ENCODE results near the gene PPP1R3D.
"Not testable (repeated sequence)": the region's sequence is repeated elsewhere in the genome, so short reads cannot be mapped to it uniquely, and the experiment has no call there.

The PPP1R3D gene

GRCh38 chr20:59912609-59913008 is 27.5 kb downstream of the PPP1R3D start:
- no peak for DNase-seq

GRCh38 chr20:59911041-59911440 is 29.1 kb downstream of the PPP1R3D start:
- DNase-seq = no peak

DNA sequence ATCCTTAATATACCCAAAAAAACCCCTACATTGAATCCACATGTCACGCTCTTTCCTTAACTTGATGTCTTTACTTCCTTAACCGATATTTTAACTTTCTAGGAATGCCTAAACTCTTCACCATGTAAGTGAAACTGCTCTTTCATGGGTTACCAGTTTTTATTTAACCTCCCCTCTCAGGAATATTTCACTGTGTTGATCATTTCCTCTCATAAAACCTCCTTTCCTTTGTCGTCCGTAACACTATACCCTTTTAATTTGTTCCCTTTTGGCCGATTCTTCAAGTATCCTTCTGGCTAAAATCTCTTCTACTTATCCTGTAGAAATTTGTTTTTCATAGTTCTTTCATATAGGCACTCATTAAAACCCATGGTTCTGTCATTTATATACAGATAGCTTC is 31.2 kb downstream of the PPP1R3D start:
- DNase-seq = no peak

- DNase-seq = no peak
These were observed 36.5 kb downstream of the PPP1R3D start for GRCh38 chr20:59903621-59904020.

DNA sequence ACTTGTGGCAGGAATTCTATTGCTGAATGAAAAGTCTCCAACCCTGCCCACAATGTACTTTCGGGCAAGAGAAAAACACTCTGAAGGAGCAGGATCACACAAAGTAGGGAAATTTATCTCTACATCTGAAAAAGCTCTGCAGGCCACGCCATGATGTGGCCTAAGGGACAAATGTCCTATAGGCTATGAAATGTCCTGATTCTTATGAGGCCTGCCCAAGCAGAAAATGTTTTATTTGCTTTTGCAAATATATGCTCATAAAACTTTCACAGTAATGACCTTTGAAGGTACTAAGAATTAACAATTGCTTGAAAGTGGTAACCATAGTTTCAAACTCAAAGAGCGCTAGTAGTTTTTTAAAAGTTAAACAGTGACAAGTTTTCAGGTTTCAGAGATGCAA is 37.6 kb downstream of the PPP1R3D start:
- DNase-seq = peak; percentile 61 to 65

DNA sequence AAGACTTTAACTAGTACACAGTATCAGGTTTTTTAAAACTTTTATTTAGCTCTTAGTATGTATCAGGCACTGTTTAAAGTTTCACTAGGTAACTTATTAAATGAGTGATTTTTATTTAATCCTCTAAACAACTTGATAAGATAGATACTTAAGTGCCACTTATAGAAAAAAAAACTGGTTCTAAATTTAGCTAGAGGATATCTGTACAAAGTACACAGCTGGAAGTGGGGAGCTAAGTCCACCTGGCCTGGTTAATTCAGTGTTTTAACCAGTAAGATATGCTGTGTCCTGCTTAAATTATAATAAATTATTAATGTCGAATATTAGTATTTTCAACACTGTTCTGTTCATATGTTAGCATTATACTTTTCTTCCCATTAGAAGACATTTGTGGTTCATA is 44.2 kb downstream of the PPP1R3D start:
- DNase-seq = no peak

GRCh38 chr20:59891581-59891980 is 48.5 kb downstream of the PPP1R3D start:
- peak; percentile 47 to 61 for DNase-seq

DNA sequence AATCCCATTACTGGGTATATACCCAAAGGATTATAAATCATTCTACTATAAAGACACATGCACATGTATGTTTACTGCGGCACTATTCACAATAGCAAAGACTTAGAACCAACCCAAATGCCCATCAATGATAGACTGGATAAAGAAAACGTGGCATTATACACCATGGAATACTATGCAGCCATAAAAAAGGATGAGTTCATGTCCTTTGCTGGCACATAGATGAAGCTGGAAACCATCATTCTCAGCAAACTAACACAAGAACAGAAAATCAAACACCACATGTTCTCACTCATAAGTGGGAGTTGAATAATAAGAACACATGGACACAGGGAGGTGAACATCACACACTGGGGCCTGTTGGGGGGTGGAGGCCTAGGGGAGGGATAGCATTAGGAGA is 50.1 kb downstream of the PPP1R3D start:
- DNase-seq = not testable (repeated sequence)

DNA sequence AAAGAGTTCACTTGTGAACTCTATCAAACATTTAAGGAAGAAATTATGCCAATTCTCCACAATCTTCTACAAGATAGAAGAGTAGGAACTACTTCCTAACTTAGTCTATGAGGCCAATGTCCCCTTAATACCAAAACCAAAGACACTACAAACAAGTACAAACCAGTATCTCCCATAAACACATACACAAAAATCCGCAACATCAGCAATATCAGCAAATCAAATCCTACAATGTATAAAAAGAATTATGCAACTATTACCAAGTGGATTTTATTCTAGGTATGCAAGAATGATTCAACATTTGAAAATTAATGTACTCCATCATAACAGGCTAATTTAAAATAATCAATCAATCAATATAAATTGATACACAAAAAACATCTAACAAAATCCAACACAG is 52.1 kb downstream of the PPP1R3D start:
- DNase-seq = no peak
